GM20000 (cell line): ENCODE measurements around the gene ABL2.

Experiments used
- DNase-seq: peaks from one replicate; pipeline ENCODE4 v3.0.0; 2012; ENCODE audit warnings: low spot score
- TF ChIP-seq, protein P1 (sequence below): IDR thresholded peaks from 2 replicates; pipeline ENCODE4 v1.5.1; 2012; ENCODE audit warnings: mild to moderate bottlenecking, control low read depth; ENCODE audit errors: extremely low read depth, missing control alignments

ABL2 gene

DNA sequence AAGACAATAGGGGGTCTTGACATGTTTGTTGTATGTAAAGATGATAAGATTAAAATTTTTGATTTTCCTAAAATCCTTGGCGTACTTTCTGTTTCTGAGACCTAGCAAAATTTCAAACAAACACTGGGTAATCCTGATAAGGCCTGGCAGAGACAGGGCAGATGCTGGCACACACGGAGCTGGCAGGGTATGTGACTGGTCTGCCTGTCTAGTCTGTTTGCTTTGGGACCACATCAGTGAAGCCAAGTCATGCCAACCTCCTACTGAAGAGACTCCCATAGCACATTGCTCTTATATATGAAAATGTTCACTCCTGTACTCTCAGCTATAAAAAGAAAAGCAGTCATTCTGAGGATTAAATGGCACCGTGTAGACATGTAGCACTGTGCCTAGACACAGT is 133.6 kb downstream of the ABL2 start:
- DNase-seq = no peak
- TF ChIP-seq, protein P1, sequence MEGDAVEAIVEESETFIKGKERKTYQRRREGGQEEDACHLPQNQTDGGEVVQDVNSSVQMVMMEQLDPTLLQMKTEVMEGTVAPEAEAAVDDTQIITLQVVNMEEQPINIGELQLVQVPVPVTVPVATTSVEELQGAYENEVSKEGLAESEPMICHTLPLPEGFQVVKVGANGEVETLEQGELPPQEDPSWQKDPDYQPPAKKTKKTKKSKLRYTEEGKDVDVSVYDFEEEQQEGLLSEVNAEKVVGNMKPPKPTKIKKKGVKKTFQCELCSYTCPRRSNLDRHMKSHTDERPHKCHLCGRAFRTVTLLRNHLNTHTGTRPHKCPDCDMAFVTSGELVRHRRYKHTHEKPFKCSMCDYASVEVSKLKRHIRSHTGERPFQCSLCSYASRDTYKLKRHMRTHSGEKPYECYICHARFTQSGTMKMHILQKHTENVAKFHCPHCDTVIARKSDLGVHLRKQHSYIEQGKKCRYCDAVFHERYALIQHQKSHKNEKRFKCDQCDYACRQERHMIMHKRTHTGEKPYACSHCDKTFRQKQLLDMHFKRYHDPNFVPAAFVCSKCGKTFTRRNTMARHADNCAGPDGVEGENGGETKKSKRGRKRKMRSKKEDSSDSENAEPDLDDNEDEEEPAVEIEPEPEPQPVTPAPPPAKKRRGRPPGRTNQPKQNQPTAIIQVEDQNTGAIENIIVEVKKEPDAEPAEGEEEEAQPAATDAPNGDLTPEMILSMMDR = no peak

DNA sequence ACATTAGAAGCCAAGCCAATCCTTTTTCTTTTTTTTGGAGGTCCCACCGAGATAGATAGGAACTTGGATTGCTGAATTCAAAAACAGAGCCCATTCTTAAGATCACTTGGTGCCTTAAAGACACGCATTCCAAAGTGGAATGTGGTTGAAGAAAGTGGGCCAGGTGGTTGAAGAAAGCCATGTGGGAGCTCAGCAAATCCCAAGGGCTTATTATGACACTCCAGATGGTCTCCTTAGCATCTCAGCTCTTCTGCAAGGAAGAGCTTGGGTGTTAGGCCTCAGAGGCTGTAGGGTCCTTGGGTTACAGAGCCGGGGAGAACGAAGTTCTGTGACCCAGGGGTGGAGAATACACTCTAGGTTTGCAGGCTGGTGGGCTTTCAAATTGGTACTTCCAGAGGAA is 134.1 kb downstream of the ABL2 start:
- TF ChIP-seq, protein P1 = no peak
- no peak for DNase-seq

DNA sequence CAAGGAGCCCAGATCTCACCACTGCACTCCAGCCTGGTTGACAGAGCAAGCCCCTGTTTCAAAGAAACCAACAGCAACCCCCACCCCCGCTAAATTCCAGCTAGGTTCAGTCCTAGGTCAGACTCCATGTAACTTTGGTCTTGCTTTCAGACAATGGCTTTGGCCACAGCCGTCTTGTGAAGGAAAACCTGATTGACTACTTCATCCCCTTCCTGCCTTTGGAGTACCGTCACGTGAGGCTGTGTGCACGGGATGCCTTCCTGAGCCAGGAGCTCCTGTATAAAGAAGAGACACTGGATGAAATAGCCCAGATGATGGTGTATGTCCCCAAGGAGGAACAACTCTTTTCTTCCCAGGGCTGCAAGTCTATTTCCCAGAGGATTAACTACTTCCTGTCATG is 134.7 kb downstream of the ABL2 start:
- no peak for DNase-seq
- TF ChIP-seq, protein P1 = no peak

DNA sequence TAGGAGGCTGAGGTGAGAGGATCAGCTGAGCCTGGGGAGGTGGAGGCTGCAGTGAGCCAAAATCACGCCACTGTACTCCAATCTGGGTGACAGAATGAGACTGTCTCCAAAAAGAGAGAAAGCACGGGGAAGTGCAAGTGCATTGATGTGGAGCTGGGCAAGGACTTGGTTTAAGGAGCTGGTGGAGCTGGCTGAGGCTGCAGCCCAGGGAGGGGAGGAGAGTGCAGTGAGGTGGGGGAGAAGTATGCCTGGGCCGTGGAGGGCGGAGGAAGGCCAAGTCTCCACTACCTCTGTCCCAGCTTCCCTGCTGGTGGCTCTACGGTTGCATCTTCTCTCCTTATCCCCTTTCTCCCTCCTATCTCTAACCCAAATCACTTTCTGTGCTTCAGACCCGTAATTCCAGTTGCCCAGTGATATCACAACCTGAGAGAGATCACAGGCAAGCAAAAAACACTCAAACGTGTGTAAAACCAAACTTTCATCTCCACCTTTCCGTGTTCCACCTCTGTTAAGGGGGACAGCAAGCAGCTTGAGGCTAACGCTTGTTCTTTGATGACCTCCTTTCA is 136.5 kb downstream of the ABL2 start:
- no peak for DNase-seq
- TF ChIP-seq, protein P1 = no peak

DNA sequence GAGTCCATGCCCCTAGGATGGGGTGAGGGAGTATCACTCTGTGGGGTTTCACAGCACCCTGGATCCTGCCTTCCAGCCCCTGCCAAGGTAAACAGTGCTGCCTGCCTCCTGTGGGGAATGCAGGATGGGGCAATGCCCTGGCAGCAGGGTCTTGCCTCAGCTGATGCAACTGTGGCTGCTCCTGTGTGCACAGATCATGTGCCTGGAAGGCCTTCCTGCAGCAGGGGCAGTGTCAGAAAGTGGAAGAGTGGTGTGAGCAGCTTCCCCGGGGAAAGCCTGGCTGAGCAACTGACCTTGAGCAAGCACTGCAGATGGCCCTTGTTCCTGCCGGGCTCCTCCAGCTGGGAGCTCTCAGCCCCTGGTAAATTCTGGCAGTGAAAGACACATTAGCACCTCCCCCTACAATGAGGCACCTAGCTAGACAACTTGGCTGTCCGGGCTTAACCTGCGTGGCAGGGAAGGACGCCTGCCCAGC is 137.7 kb downstream of the ABL2 start:
- TF ChIP-seq, protein P1 = no peak
- DNase-seq = no peak

DNA sequence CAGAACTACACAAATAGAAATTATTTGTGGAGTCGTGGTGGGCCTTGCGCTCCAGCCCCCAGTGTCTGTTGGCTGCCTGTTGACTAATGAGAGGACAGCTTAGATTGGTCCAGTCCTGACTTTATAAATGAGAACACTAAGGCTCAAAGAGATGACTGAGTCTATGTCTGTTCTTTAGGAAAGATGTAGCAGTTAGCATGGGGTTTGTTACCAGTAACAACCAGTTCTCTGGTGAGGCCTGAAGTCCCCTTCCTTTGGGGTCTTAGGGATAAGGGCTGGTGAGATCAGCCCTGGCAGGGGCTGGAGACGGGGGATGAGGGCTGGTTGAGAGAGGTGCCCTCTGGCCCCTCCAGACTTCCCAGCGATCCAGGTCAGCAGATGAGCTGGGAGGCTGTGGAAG is 138.6 kb downstream of the ABL2 start:
- TF ChIP-seq, protein P1 = no peak
- DNase-seq = no peak

DNA sequence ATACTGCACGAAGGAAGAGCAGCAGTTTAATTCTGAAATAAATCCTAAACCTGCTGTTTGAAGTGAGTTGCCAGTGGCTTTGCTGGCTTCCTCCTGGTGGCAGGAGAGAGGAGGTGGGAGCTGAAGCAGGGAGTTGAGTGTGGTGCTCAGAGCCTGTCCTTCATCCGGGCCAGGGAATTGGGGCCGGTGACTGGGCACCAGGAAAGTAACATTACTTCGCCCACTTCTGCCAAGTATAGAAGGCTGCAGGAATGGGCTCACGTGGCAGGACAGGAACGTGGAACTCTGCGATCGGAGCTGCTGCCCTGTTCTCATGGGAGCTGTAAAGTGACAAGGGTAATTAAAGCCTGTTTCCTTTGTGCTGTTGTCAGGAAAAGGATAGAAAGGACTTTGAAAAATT is 139.0 kb downstream of the ABL2 start:
- TF ChIP-seq, protein P1 = no peak
- no peak for DNase-seq
